HepG2 (cell line): ENCODE measurements around the gene CNBD2. TPM values are rescaled to one million over a fixed set of nuclear protein-coding genes. Genes with fewer than 3 reads are reported as not detected.

Experiments
- ASH2L ChIP-seq: fragments of 300-600, 200-600 bp; sonication (generic); IDR thresholded peaks from 2 replicates; pipeline ENCODE4 v1.7.0; 2017; ENCODE audit warnings: low read depth, mild to moderate bottlenecking, moderate library complexity, mixed read lengths, low read length; ENCODE audit not compliant: insufficient read length
- CBFB ChIP-seq: sonication (generic); formaldehyde crosslinking; IDR thresholded peaks from 2 replicates; pipeline ENCODE4 v1.4.0; 2020; ENCODE audit warnings: missing genetic modification reagents
- CHCHD3 ChIP-seq: sonication (generic); formaldehyde crosslinking; IDR thresholded peaks from 2 replicates; pipeline ENCODE4 v1.8.0; 2022; ENCODE audit warnings: mild to moderate bottlenecking, missing genetic modification reagents, moderate library complexity
- DMTF1 ChIP-seq: sonication (generic); formaldehyde crosslinking; IDR thresholded peaks from 2 replicates; pipeline ENCODE4 v1.4.0; 2020; ENCODE audit warnings: mild to moderate bottlenecking, missing genetic modification reagents
- HNF4G ChIP-seq, 2 experiments: sonication (generic) in 1 of 2; formaldehyde crosslinking in 1 of 2; IDR thresholded peaks; 2 replicates each; pipeline versions ENCODE4 v1.4.0 to v1.6.1; 2011 to 2020; ENCODE audit warnings: borderline replicate concordance in 2 of 2, low read depth in 2 of 2, mild to moderate bottlenecking in 2 of 2, low read length in 1 of 2, missing genetic modification reagents in 1 of 2, moderate library complexity in 1 of 2
- HOXA9 ChIP-seq: sonication (generic); formaldehyde crosslinking; IDR thresholded peaks from 2 replicates; pipeline ENCODE4 v1.8.1; 2022; ENCODE audit warnings: missing genetic modification reagents, mild to moderate bottlenecking, moderate library complexity, borderline replicate concordance
- KDM2A ChIP-seq: sonication (generic); formaldehyde crosslinking; IDR thresholded peaks from 2 replicates; pipeline ENCODE4 v1.4.0; 2020; ENCODE audit warnings: low read depth, missing genetic modification reagents, borderline replicate concordance
- PITX1 ChIP-seq: sonication (generic); formaldehyde crosslinking; IDR thresholded peaks from 2 replicates; pipeline ENCODE4 v1.5.1; 2020; ENCODE audit warnings: mild to moderate bottlenecking, missing genetic modification reagents
- TBL1XR1 ChIP-seq: fragments of 150-350 bp; IDR thresholded peaks from 2 replicates; pipeline ENCODE4 v1.6.1; 2014; ENCODE audit warnings: borderline replicate concordance, low read length; ENCODE audit not compliant: partially characterized antibody
- TP53 ChIP-seq: sonication (generic); formaldehyde crosslinking; conservative IDR thresholded peaks from 2 replicates; pipeline ENCODE4 v1.4.0; 2020; ENCODE audit warnings: missing genetic modification reagents
- ZC3H4 ChIP-seq: sonication (generic); formaldehyde crosslinking; IDR thresholded peaks from 2 replicates; pipeline ENCODE4 v1.4.0; 2020; ENCODE audit warnings: missing genetic modification reagents, borderline replicate concordance
- ZNF12 ChIP-seq: sonication (generic); formaldehyde crosslinking; IDR thresholded peaks from 2 replicates; pipeline ENCODE4 v1.5.0; 2020; ENCODE audit warnings: missing genetic modification reagents
- ZNF546 ChIP-seq: sonication (generic); formaldehyde crosslinking; conservative IDR thresholded peaks from 2 replicates; pipeline ENCODE4 v1.8.1; 2023; ENCODE audit warnings: mild to moderate bottlenecking, missing genetic modification reagents
- ZNF567 ChIP-seq: sonication (generic); formaldehyde crosslinking; IDR thresholded peaks from 2 replicates; pipeline ENCODE4 v1.8.1; 2023; ENCODE audit warnings: mild to moderate bottlenecking, missing genetic modification reagents, borderline replicate concordance
- ZNF678 ChIP-seq: sonication (generic); formaldehyde crosslinking; IDR thresholded peaks from 2 replicates; pipeline ENCODE4 v1.4.0; 2020; ENCODE audit warnings: mild to moderate bottlenecking, missing genetic modification reagents
- ZNF75D ChIP-seq: sonication (generic); formaldehyde crosslinking; IDR thresholded peaks from 2 replicates; pipeline ENCODE4 v1.8.1; 2023; ENCODE audit warnings: missing genetic modification reagents, mild to moderate bottlenecking, borderline replicate concordance
- ZNF790 ChIP-seq: sonication (generic); formaldehyde crosslinking; IDR thresholded peaks from 2 replicates; pipeline ENCODE4 v1.8.0; 2022; ENCODE audit warnings: missing genetic modification reagents, mild to moderate bottlenecking, borderline replicate concordance
- polyA plus RNA-seq, 8 experiments: library from polyadenylated mRNA; depleted of rRNA in 3 of 8; stranded (reverse) in 7 of 8; unstranded in 1 of 8; fragments of >200 nt; fragmentation: Illumina TruSeq in 4 of 8; extraction: Trizol in 4 of 8; gene quantifications; 2 replicates each; pipeline versions ENCODE4 v1.2.1 to v1.2.3, GENCODE V29; 2011 to 2016; ENCODE audit warnings: low read depth in 4 of 8, missing spikeins in 1 of 8, mixed read lengths in 1 of 8; ENCODE audit not compliant: insufficient read depth in 1 of 8
- total RNA-seq, 5 experiments: library from RNA; depleted of rRNA; stranded (reverse); fragments of >200 nt; fragmentation: Illumina TruSeq; extraction: Trizol; gene quantifications; 2 replicates each; pipeline ENCODE4 v1.2.3, GENCODE V29; 2016; ENCODE audit warnings: low read depth in 1 of 5
- TF ChIP-seq, protein P1 (sequence below): IDR thresholded peaks from 2 replicates; pipeline ENCODE4 v1.6.1; 2016; ENCODE audit warnings: low read depth, missing genetic modification reagents, missing compliant biosample characterization
- TF ChIP-seq, protein P2 (sequence below): IDR thresholded peaks from 2 replicates; pipeline ENCODE4 v1.6.1; 2016; ENCODE audit warnings: missing compliant biosample characterization, missing genetic modification reagents, borderline replicate concordance

CNBD2 gene
- total and polyA plus RNA-seq, 2 of the 13 experiments (the other 11 are each of a cell fraction or from before 2014, with no cell fraction given) = 12.4 to 22.8 TPM

GRCh38 chr20:35953387-35954199 is 14.8 kb upstream of the CNBD2 start (continued):
- TF ChIP-seq DMTF1 (CRISPR knock-in tag) (peak; percentile 71; the same call in 1 of the 2 replicates), ASH2L (peak; percentile 6), ZNF678 (CRISPR knock-in tag) (peak; percentile 99), ZNF12 (CRISPR knock-in tag) (0 out of 2 replicates have a peak, but pooled peaks have one; percentile 3), ZNF546 (peak; percentile 76; the same call in 1 of the 2 replicates), HOXA9 (CRISPR knock-in tag) (peak; percentile 6; the same call in 1 of the 2 replicates), TP53 (0 out of 2 replicates have a peak, but pooled peaks have one; percentile 24), KDM2A (CRISPR knock-in tag) (peak; percentile 20), ZNF790 (CRISPR knock-in tag) (peak; percentile 49; the same call in 1 of the 2 replicates), CHCHD3 (peak; percentile 83), CBFB (peak; percentile 69), PITX1 (no peak; the same call in 1 of the 2 replicates), HNF4G (IDR thresholded peaks at IDR 0.05; ENCODE audit: borderline replicate concordance, low read depth, low read length) (no peak), HNF4G (CRISPR knock-in tag; IDR thresholded peaks at IDR 0.05; ENCODE audit: borderline replicate concordance, low read depth) (no peak; the same call in 1 of the 2 replicates), ZNF75D (CRISPR knock-in tag) (no peak; the same call in 1 of the 2 replicates), TBL1XR1 (no peak), ZC3H4 (CRISPR knock-in tag) (0 out of 2 replicates have a peak, but pooled peaks have one; percentile 87), ZNF567 (CRISPR knock-in tag) (0 out of 2 replicates have a peak, but pooled peaks have one; percentile 22)
- TF ChIP-seq, protein P1, sequence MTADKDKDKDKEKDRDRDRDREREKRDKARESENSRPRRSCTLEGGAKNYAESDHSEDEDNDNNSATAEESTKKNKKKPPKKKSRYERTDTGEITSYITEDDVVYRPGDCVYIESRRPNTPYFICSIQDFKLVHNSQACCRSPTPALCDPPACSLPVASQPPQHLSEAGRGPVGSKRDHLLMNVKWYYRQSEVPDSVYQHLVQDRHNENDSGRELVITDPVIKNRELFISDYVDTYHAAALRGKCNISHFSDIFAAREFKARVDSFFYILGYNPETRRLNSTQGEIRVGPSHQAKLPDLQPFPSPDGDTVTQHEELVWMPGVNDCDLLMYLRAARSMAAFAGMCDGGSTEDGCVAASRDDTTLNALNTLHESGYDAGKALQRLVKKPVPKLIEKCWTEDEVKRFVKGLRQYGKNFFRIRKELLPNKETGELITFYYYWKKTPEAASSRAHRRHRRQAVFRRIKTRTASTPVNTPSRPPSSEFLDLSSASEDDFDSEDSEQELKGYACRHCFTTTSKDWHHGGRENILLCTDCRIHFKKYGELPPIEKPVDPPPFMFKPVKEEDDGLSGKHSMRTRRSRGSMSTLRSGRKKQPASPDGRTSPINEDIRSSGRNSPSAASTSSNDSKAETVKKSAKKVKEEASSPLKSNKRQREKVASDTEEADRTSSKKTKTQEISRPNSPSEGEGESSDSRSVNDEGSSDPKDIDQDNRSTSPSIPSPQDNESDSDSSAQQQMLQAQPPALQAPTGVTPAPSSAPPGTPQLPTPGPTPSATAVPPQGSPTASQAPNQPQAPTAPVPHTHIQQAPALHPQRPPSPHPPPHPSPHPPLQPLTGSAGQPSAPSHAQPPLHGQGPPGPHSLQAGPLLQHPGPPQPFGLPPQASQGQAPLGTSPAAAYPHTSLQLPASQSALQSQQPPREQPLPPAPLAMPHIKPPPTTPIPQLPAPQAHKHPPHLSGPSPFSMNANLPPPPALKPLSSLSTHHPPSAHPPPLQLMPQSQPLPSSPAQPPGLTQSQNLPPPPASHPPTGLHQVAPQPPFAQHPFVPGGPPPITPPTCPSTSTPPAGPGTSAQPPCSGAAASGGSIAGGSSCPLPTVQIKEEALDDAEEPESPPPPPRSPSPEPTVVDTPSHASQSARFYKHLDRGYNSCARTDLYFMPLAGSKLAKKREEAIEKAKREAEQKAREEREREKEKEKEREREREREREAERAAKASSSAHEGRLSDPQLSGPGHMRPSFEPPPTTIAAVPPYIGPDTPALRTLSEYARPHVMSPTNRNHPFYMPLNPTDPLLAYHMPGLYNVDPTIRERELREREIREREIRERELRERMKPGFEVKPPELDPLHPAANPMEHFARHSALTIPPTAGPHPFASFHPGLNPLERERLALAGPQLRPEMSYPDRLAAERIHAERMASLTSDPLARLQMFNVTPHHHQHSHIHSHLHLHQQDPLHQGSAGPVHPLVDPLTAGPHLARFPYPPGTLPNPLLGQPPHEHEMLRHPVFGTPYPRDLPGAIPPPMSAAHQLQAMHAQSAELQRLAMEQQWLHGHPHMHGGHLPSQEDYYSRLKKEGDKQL (CRISPR knock-in tag) = no peak
- TF ChIP-seq, protein P2, sequence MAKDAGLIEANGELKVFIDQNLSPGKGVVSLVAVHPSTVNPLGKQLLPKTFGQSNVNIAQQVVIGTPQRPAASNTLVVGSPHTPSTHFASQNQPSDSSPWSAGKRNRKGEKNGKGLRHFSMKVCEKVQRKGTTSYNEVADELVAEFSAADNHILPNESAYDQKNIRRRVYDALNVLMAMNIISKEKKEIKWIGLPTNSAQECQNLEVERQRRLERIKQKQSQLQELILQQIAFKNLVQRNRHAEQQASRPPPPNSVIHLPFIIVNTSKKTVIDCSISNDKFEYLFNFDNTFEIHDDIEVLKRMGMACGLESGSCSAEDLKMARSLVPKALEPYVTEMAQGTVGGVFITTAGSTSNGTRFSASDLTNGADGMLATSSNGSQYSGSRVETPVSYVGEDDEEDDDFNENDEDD (CRISPR knock-in tag) = no peak
